HG02623 (cell line): ENCODE data around the gene TEX38.
"Not testable (repeated sequence)": the region's sequence is repeated elsewhere in the genome, so short reads cannot be mapped to it uniquely, and the experiment has no call there.

Experiments
- ATAC-seq: cut with Tn5 transposase; IDR thresholded peaks from one replicate; pipeline ENCODE4 v1.9.1; 2021; ENCODE audit warnings: moderate library complexity; ENCODE audit not compliant: unreplicated experiment

TEX38 gene

DNA sequence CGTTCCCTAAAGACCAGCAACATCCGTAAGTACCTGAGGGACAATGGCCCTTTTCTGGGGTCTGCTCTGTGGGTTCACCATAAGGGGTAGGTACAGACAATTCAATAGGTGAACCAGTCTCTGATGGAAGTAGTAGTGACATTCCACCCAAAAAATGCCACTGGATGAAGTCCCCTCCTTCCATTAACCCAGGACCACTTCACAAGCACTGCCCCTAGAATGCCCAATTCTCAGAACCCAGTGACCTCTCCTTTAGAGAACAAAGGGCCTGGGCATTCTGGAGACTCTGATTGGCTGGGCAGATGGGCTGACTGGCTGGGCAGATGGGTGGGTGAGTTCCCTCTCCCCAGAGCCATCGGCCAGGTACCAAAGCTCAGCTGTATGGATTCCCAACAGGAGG lies at the start of gene TEX38:
TEX38 (plus strand) TSS at position 301 of the 400 bp plus-strand sequence; CDS start at position 382, 81 bp downstream.
- ATAC-seq: no peak

DNA sequence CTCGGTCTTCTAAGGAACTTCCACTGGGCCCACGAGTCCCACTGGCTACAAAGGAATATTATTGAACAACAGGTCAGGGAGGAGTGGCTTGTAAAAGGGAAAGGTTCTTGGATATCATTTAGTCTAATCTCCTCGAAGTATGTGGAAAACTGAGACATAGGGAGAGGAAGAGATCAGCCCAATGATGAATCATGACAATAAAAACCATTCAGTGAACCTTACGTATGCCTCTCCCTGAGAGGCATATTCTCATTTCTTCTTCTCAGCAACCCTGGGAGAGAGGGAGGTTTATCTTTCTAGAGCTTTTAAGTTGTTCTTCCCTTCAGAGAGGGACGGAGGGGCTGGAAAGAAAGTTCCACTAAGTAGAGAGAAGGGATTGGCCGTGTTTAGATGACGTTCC lies 49.7 kb upstream of the TEX38 start:
- ATAC-seq: no peak

DNA sequence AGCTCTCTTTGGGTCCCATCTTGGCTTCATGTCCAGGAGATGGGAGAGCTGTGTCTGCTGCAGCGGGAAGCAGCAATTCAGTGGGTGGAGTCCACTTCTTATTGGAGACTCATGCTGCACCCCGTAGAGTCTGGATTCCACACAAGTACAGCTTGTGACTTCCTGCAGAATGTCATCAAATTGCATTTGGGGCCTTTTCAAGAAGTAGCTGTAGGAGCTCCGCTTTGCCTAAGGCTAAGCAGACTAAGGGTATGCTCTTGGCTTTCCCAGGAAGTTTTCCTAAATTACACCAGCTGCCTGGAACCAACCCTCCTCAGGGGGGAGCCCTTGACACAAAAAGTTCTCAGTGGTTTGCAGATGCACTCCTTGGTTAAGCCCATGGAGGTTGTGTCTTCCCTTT lies 49.3 kb upstream of the TEX38 start:
- no peak for ATAC-seq

DNA sequence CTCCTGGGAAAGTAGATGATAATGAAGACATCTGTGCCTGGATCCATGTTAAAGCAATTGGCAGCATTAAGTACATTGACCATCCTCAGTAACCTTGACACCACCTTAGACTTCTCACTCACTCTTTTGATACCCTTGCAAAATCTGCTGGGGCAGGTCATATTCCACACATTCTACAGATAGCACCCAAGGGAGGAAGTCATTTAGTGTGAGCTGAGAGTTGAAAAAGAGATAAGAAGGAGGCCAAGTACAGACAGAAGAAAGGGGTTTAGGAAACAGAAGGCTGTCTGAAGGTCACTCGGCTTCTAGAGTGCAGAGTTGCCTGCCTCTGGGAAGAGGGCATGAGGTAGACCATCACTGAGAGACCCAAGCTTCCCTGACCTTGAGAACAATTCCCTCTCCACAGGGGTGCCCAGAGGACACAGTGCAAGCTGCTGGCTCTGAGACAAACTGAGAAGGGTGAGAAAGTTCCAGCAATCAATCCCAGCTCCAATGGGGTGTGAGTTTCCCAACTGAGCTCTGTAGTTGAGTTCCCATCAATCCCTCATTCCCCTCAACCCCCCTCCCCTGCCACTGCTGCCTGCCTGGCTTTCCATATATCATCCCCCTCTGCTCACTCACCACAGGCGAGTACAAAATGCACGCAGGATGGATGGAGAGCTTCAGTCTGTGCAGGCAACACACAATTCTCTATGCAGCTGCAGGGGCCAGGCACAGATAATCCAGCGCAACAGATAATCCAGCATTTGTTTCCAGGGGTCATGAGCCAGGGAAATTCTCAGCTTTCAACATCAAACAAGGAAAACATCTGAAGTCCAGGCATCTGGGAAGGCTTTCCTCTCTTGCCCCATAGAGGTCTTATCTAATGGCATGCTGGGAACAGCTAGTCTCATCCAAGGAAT lies 47.7 kb upstream of the TEX38 start:
- ATAC-seq: no peak

DNA sequence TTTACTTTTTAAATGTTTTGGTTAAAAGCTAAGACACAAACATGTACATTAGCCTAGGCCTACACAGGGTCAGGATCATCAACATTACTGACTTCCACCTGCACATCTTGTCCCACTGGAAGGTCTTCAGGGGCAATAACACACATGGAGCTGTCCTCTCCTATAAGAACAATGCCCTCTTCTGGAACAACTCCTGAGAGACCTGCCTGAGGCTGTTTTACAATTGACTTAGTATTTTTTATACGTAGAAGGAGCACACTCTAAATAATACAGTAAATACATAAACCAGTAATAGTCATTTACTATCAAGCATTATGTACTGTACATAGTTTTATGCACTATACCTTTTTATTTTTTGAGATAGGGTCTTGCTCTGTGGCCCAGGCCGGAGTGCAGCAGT lies 40.9 kb upstream of the TEX38 start:
- ATAC-seq: no peak

DNA sequence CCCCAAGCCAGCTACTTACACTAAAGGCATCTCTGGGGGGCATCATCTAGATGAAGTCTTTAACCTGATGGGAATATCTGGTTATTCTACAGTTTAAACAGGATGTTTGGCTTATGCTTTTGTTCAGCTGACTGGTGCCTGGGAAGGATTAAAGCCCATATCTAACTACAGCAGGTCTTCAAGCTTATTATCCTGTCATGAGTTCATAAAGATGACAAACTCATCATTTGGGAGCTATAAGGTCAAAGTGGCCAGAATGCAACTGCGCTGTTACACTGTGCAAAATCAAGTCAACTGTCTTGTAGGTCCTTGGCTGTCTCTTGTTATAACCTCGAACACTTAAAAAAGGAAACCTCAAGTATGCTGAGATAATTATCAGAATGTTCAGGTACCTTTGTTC lies 36.4 kb upstream of the TEX38 start:
- no peak for ATAC-seq

DNA sequence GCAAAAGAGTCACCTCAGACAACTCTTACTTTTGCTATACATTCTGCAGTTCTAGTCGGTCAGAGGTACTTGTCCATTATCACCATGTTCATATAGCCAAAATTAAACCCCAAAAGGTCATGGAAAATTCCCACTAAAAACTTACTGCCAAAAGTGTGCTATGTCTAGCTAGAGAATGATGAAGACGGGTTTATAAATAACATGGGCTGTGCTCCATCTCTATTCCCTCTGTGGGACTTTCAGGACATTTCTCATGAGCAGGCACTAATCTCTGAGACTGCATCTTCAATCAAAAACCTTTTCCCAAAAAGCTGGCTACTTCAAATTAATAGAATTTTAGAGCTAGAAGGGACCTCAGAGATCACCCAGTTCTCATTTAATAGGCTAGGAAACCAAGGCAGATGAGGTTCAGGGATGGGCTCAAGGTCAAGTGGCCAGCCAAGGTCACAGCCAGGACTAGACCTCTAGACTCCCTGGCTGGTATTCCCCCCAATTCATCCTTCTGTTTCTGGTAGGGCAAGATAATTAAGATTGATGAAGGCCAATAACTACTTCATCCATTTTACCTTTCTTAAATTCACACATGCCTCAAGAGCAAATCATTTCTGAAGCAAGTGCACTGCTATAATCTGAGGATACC lies 34.1 kb upstream of the TEX38 start:
- ATAC-seq: no peak

DNA sequence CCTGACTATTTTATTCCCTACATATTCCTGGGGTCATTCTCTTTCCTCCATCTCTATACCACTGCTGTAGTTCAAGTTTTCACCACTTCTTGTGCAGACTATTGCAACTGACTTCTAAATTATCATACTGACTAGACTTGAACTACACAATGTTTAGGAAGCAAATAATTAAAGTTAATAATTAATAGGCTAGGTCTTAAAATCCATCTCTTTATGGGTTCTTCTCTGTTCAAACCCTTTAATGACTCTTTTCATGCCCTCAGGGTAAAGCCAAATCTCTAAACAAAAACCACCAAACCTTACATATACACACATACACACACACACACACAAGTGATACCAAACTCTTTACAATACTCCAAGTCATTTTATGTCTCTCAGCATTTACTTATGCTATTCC lies 32.7 kb upstream of the TEX38 start:
- ATAC-seq: no peak

DNA sequence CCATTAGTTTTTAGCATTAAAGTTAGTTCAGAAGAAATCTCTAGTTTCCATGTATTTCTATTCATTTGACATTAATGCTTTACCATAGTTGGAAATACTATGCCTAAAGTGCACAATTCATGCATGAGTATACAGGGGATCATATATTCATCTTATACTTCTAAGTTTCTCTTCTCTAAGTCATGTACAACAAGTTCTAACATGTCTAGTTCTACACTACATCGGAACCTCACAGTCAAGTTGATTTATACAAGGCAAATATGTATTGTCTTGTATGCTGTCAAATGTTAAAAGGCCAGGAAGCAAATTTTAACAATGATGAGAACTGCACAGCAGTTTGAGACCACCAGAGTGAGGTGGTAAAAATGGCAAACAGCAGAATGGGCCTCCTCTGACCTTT lies 32.1 kb upstream of the TEX38 start:
- ATAC-seq: no peak

DNA sequence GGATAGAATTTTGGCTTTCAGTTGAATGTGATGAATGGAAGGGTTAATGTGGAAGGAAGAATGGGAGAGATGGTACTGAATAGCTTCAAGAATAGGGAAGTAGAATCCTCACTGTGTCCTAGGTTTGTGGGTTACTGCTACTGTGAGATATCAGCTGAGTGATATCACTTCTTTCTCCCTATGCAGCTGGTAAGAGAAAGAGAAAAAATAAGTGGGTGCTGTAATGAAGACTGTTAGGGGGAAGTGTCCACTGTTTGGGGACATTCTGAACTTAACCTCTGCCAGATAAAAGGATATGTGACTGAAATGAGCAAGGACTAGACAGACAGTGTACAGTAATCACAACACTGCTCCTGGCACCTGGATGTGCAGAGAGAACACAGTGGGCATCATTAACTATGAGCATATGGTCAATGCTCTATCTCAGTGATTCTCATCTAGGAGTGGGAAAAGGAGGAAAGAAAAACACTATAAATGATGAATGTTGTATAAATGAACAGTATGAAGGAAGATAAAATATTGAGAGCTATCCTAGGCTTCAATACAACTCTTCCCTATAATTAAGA lies 29.5 kb upstream of the TEX38 start:
- no peak for ATAC-seq

DNA sequence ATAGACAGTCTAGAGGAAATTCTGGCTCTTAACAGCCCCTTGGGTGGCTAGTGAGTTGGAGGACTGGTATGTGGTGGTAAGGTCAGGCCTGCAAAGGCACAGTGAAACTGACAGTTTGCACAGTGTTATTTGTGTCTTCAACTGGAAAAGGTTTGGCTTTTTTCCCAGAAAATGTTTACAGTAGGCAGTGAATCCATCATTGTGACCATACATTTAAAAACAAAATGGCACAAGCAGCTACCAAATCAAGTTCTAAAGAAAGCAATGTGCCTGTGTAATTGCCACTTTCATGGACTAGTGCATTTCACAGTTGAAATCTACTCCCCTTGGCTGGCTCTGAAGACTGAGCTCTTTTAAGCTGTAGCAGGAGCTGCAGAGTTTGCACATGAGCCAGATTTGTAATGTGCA lies 28.3 kb upstream of the TEX38 start:
- ATAC-seq: no peak

DNA sequence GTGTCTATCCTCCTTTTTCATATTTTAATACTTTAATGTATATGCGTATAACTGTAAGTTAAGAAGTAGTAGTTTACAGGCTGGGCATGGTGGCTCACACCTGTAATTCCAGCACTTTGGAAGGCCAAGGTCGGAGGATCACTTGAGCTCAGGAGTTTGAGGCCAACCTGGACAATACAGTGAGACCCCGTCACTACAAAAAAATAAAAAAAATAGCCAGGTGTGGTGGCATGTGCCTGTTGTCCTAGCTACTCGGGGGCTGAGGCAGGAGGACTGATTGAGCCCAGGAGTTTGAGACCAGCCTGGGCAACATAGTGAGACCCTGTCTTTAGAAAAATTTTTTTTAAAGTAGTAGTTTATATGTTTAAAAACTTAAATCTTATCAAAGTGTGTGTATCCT lies 25.8 kb upstream of the TEX38 start:
- ATAC-seq: no peak

DNA sequence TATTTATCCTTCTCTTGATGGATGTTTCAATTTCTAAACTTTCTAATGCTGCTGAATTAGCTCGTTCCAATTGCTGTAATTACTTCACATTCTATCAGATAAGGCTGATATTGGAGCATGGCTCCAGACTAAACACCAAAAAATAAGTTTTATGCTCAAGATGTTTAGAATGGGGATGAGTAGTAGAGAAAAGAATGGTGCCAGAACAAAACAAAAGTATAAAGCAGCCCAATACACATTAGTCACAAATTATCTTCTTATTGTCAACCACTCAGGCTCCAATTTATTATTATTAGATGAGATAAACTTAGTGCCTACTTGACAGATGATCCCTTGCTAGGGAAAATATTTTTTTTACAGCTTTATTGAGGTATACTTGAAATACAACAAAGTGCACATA lies 25.3 kb upstream of the TEX38 start:
- no peak for ATAC-seq

DNA sequence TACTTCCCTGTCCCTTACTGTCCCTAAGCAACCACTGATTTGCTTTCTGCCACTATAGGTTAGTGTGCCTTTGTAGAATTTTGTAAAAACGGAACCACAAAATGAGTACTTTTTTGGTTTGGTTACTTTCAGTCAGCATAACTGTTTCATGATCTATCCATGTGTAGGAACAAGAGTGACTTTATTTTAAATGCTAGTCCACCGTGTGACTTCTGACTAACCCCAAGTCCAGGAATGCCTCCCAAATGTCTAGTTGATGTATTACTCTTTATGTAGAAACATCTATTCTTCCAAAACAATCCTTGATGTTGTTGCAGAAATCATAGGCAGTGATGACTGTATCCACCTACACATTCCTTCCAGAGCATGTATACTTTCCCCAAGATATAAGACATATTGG lies 24.8 kb upstream of the TEX38 start:
- no peak for ATAC-seq

DNA sequence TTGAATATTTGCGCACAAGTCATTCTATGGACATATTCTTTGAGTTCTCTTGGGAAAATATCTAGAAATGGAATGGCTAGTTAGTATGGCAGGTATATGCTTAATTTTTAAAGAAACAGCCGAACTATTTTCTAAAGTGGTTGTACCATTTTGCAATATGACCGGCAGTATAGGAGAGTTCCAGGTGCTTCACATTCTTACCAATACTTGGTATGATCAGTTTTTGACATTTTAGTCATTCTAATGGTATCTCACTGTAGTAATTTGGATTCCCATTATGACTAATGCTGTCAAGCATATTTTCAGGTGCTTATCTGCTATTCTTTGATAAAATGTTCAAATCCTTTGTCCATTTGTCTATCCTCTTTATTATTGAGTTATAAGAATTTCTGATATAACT lies 24.0 kb upstream of the TEX38 start:
- no peak for ATAC-seq

DNA sequence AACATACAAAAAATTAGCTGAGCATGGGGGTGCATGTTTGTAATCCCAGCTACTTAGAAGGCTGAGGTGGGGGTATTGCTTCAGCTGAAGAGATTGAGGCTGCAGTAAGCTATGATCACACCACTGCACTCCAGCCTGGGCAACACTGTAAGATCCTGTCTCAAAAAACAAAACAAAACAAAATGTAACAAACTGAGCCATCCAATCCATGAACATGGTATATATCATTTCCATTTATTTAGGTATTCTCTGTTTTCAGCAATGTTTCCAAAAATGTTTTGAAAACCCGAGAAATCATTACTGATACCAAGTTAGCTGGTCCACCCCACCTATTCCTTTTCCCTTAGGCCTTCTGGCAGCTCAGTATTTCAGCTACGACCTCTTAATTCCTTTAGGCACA lies 21.9 kb upstream of the TEX38 start:
- ATAC-seq: no peak

DNA sequence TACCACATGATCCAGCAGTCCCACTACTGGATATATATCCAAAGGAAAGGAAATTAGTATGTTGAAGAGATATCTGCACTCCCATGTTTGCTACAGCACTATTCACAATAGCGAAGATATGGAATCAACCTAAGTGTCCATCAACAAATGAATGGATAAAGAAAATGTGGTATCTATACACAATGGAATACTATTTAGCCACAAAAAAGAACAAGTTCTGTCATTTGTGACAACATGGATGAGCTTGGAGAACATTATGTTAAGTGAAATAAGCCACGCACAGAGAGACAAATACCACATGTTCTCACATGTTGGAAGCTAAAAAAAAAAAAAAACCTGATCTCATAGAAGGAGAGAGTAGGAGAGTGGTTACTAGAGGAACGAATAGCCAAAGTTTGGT lies 21.2 kb upstream of the TEX38 start:
- ATAC-seq: no peak

DNA sequence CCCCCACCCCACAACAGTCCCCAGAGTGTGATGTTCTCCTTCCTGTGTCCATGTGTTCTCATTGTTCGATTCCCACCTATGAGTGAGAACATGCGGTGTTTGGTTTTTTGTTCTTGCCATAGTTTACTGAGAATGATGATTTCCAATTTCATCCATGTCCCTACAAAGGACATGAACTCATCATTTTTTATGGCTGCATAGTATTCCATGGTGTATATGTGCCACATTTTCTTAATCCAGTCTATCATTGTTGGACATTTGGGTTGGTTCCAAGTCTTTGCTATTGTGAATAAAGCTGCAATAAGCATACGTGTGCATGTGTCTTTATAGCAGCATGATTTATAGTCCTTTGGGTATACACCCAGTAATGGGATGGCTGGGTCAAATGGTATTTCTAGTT lies 20.5 kb upstream of the TEX38 start:
- not testable (repeated sequence) for ATAC-seq

DNA sequence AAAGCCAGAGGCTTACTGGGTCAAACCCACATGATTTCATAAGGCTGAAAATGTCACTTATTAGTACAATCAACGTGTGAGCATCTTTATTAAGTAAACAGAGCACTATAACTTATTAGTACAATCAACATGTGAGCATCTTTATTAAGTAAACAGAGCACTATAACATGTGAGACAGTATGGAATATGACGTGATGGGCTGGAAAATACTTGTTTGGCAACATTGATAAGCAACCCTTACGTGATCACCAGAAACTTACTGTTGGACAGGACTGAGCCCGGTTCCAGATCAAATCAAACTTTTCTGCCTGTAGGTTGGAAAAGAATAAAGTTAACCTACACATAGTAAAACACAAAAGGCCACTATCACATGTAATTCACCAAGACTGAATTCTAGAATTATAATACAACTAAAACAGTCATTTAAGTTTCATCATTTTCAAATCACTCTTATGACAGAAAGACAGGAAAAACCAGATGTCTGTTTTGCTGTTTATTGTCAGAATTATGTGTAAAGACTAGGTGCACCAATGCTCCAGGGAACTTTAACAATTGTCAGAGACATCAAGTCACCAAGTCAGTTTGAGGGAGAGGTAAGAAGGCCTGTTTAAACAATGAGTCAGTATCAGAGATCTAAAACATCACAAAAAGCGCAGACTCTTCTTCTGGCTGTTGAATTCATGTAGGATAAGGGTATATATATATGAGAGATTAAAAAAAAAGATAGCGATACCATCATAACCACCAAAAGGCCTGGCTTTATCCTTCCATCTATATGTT lies 19.1 kb upstream of the TEX38 start:
- ATAC-seq: no peak

DNA sequence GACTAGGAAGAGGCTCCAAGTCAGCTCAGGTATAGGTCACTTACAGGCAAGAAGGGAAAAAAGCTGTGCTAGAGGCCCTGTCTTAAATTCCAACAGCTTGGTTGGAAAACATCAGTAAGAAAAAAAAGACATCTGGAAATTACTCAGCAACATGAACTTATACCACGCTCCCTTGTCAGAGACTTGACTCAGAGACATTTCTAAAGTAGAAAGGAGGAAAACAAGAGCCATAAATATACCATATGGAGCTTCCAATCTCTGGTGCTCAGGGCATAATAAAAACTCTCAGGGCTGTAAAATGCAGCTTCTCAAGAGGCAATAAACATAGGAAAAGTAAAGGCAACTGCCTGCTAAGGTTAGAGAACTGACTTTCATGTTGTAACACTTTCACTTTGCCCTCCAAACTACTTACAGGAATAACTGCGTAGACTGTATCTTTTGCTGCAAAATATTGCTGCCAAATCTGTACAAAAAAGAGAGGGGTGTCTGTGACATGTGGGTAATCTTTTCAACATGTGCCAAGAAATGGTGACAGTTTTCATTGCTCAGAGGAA lies 18.2 kb upstream of the TEX38 start:
- no peak for ATAC-seq

DNA sequence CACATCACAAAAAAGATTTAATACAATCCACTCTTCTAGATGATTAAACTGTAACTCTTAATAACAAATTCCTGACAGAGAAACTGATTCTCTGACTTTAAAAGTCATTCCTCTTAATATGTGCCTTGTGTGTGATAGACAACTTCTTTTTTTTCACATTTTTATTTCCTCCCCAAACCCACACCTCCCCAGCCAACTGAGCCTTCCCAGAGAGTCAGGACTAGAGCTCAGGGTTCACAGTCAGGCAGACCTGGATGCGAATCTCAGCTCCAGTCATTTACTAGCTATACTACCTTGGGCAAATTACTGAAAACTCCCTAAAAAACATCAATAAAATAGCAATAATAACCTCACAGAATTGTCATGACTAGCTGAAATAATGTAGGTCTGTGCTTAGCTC lies 17.6 kb upstream of the TEX38 start:
- no peak for ATAC-seq
